Uterus (tissue), 2 donors: ENCODE results near the gene SARS2.

Experiments used
- POLR2A ChIP-seq, 2 donors: fragments of 450-650 bp; IDR thresholded peaks; one replicate each; pipeline ENCODE4 v1.6.1; 2016; ENCODE audit warnings: antibody characterized with exemption in 2 of 2, mild to moderate bottlenecking in 1 of 2, moderate library complexity in 1 of 2
- TF ChIP-seq, protein P1 (sequence below), 4 experiments: fragments of 200-600 bp in 2 of 4; fragments of 450-650 bp in 2 of 4; sonication (generic) in 2 of 4; IDR thresholded peaks; one replicate each; pipeline ENCODE4 v1.5.1; 2016 to 2019; ENCODE audit warnings: antibody characterized with exemption in 4 of 4, mild to moderate bottlenecking in 2 of 4, moderate library complexity in 1 of 4

DNA sequence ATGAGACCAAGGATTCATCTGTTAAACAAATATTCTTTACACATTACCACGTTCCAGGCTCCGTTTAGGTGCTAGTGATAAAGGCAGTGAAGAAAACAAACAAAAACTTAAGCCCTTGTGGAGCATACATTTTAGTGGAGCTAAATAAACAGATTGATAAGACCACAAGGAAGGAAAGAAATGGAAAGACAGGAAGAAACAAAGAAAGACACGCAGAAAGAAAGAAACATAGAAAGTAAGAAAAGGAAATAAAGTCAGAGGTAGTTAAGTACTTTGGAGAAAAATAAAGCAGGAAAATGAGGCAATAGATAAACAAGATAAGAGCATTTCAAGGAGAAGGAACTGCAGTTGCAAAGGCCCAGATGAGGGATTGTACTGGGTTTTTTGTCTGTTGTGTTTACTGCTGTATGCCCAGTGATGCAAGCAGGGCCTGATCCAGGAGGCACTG is 29.8 kb downstream of the SARS2 start:
- TF ChIP-seq POLR2A (IDR thresholded peaks at IDR 0.05) = no peak
- TF ChIP-seq, protein P1, sequence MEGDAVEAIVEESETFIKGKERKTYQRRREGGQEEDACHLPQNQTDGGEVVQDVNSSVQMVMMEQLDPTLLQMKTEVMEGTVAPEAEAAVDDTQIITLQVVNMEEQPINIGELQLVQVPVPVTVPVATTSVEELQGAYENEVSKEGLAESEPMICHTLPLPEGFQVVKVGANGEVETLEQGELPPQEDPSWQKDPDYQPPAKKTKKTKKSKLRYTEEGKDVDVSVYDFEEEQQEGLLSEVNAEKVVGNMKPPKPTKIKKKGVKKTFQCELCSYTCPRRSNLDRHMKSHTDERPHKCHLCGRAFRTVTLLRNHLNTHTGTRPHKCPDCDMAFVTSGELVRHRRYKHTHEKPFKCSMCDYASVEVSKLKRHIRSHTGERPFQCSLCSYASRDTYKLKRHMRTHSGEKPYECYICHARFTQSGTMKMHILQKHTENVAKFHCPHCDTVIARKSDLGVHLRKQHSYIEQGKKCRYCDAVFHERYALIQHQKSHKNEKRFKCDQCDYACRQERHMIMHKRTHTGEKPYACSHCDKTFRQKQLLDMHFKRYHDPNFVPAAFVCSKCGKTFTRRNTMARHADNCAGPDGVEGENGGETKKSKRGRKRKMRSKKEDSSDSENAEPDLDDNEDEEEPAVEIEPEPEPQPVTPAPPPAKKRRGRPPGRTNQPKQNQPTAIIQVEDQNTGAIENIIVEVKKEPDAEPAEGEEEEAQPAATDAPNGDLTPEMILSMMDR (IDR thresholded peaks at IDR 0.05) = no peak
